GM12874 (cell line): ENCODE measurements around the gene CACNA1C.

Source experiments
- CTCF ChIP-seq: IDR thresholded peaks from 2 replicates; pipeline ENCODE4 v1.5.1; 2011; ENCODE audit warnings: low read depth, mild to moderate bottlenecking, control low read depth, low read length, moderate library complexity; ENCODE audit not compliant: insufficient read depth

The CACNA1C gene

GRCh38 chr12:2479851-2480535 is 427.2 kb downstream of the CACNA1C start:
- TF ChIP-seq CTCF, result no peak

GRCh38 chr12:2481346-2481745 is 428.6 kb downstream of the CACNA1C start:
- no peak for TF ChIP-seq CTCF

GRCh38 chr12:2481951-2482350 is 429.2 kb downstream of the CACNA1C start:
- TF ChIP-seq CTCF, result no peak

GRCh38 chr12:2482938-2483660 is 430.3 kb downstream of the CACNA1C start:
- TF ChIP-seq CTCF, result no peak

GRCh38 chr12:2483713-2484112 is 430.9 kb downstream of the CACNA1C start:
- TF ChIP-seq CTCF, result no peak

GRCh38 chr12:2484141-2484776 is 431.5 kb downstream of the CACNA1C start:
- no peak for TF ChIP-seq CTCF

- TF ChIP-seq CTCF, result no peak
These were observed 432.9 kb downstream of the CACNA1C start for GRCh38 chr12:2485681-2486080.
